ENCODE results near the gene PPIL3.

The PPIL3 gene

GRCh38 chr2:200828572-200829257 is 60.2 kb downstream of the PPIL3 start:
- Mint-ChIP-seq H3K4me3 (no peak overlapping the region), H3K9me3 (no peaks in the 10 kb centered on the region), H3K27ac (no peak overlapping the region), H3K4me1 (peaks cover 5% of the 10 kb centered on the region), H3K36me3 (ENCODE audit: low read depth) (peaks cover 4% of the 10 kb centered on the region), H3K27me3 (ENCODE audit: low read depth) (no peaks in the 10 kb centered on the region)
- TF ChIP-seq CTCF (IDR thresholded peaks at IDR 0.05; ENCODE audit: unreplicated experiment in 3 of 3), result no peak

GRCh38 chr2:200828104-200828503 is 60.8 kb downstream of the PPIL3 start:
- Mint-ChIP-seq H3K4me1 (peaks cover 5% of the 10 kb centered on the region), H3K4me3 (no peak overlapping the region), H3K27me3 (ENCODE audit: low read depth) (no peaks in the 10 kb centered on the region), H3K9me3 (no peaks in the 10 kb centered on the region), H3K27ac (no peak overlapping the region), H3K36me3 (ENCODE audit: low read depth) (peaks cover 4% of the 10 kb centered on the region)
- no peak for TF ChIP-seq CTCF (IDR thresholded peaks at IDR 0.05; ENCODE audit: unreplicated experiment in 3 of 3)

GRCh38 chr2:200821686-200822245 is 67.1 kb downstream of the PPIL3 start:
- Mint-ChIP-seq H3K4me1 (no peaks in the 10 kb centered on the region), H3K4me3 (no peak overlapping the region), H3K27me3 (ENCODE audit: low read depth) (no peaks in the 10 kb centered on the region), H3K27ac (no peak overlapping the region), H3K9me3 (no peaks in the 10 kb centered on the region), H3K36me3 (ENCODE audit: low read depth) (peaks cover 54% of the 10 kb centered on the region)
- TF ChIP-seq CTCF (IDR thresholded peaks at IDR 0.05; ENCODE audit: unreplicated experiment in 3 of 3), result no peak

All from nephron (organoid).